Activated T-cell treated with anti-CD3 and anti-CD28 coated beads, Interleukin-2, amount 50 U/mL, for 4 hours (primary cell): ENCODE data around the gene CHCHD1. TPM values are rescaled to one million over a fixed set of nuclear protein-coding genes. Genes with fewer than 3 reads are reported as not detected.
"Not testable (repeated sequence)": the region's sequence is repeated elsewhere in the genome, so short reads cannot be mapped to it uniquely, and the experiment has no call there.

Experiments
- ATAC-seq, 2 donors: fragments of 200-7000 bp; cut with Tn5 transposase; one replicate each; pipeline ENCODE4 v1.10.0; 2021
- DNase-seq: peaks from one replicate; pipeline ENCODE4 v3.0.0-alpha.2; 2020
- H3K27me3 Mint-ChIP-seq: one replicate; pipeline ENCODE4 v1.8.0; 2021; ENCODE audit warnings: low read depth, mixed read lengths
- H3K36me3 Mint-ChIP-seq: one replicate; pipeline ENCODE4 v1.8.0; 2022; ENCODE audit warnings: mixed read lengths; ENCODE audit not compliant: insufficient read depth
- H3K4me1 Mint-ChIP-seq: one replicate; pipeline ENCODE4 v1.8.0; 2021; ENCODE audit warnings: low read depth, mixed read lengths
- H3K4me3 Mint-ChIP-seq: one replicate; pipeline ENCODE4 v1.8.0; 2021; ENCODE audit warnings: mild to moderate bottlenecking, moderate library complexity, mixed read lengths
- H3K9me3 Mint-ChIP-seq: one replicate; pipeline ENCODE4 v1.8.0; 2021; ENCODE audit warnings: mixed read lengths
- total RNA-seq, 3 donors: library from RNA; stranded (reverse); gene quantifications; one replicate each; pipeline ENCODE4 v1.2.1, GENCODE V29; 2021

Gene CHCHD1
- 10 to 100 TPM; 34.7 to 35.9 (median 35.9) TPM for total RNA-seq

DNA sequence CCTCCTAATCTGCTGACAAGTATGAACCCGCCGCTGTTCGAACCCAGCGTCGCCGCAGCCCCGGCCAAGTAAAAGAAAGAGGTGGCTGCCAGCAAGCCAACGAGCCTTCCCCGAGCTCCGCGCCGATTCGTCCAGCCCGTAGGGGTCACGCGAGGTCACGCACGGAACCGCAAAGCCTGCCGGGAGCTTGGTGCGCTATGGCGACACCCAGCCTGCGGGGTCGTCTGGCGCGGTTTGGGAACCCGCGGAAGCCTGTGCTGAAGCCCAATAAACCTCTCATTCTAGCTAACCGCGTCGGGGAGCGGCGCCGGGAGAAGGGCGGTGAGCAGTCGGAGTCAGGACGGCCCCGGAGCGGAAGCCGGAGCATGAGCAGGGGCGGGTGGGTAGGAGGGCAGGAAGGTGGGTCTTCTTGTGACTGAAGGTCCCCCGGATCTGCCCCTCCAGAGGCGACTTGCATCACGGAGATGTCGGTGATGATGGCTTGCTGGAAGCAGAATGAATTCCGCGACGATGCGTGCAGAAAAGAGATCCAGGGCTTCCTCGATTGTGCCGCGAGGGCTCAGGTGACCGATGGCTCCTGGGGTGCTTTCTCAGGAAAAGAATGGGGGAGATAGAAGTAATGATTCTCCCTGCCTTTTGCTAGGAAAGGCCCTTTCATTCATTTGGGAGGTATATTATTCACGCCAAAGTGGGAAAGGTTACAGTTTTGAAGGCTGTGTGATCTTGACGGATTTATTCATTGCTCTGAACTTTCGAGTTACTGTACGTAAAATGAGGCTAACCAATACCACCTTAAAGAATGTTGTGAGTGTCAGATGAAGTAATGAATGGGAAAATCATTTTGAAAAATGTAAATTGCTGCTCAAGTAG, at the start of gene CHCHD1:
Gene CHCHD1, plus strand, starts transcription at position 170 of the 870 bp plus-strand sequence. Its CDS starts 28 bp downstream, at position 198.
- Mint-ChIP-seq H3K4me1 (peaks cover 52% of the 10 kb centered on the region), H3K27me3 (no peaks in the 10 kb centered on the region), H3K9me3 (no peaks in the 10 kb centered on the region)

DNA sequence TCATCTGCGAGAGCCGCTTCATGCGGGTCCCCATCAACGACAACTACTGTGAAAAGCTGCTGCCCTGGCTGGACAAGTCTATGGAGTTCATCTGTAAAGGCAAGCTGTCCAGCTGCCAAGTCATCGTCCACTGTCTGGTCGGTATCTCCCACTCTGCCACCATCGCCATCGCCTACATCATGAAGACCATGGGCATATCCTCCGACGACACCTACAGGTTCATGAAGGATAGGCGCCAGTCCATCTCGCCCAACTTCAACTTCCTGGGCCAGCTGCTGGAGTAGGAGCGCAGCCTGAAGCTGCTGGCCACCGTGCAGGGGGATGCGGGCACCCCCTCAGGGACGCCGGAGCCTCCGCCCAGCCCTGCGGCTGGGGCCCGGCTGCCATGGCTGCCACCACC, 49.4 kb upstream of the CHCHD1 start:
- peaks cover 5% of the 10 kb centered on the region for H3K36me3 Mint-ChIP-seq
- no peaks in the 10 kb centered on the region for H3K27me3 Mint-ChIP-seq
- ATAC-seq = no peak
- DNase-seq = no peak
- peak overlapping the region; percentile 54 for H3K4me3 Mint-ChIP-seq
- H3K9me3 Mint-ChIP-seq = no peaks in the 10 kb centered on the region
- peaks cover 13% of the 10 kb centered on the region for H3K4me1 Mint-ChIP-seq

More for the DNA sequence above, at the start of gene CHCHD1:
- ATAC-seq (peak; percentile 78 to 81), DNase-seq (peak; percentile 85)
- H3K4me3 Mint-ChIP-seq = peak within 1 kb of the TSS; percentile 98
- peaks cover 7% of the 10 kb centered on the region for H3K36me3 Mint-ChIP-seq

DNA sequence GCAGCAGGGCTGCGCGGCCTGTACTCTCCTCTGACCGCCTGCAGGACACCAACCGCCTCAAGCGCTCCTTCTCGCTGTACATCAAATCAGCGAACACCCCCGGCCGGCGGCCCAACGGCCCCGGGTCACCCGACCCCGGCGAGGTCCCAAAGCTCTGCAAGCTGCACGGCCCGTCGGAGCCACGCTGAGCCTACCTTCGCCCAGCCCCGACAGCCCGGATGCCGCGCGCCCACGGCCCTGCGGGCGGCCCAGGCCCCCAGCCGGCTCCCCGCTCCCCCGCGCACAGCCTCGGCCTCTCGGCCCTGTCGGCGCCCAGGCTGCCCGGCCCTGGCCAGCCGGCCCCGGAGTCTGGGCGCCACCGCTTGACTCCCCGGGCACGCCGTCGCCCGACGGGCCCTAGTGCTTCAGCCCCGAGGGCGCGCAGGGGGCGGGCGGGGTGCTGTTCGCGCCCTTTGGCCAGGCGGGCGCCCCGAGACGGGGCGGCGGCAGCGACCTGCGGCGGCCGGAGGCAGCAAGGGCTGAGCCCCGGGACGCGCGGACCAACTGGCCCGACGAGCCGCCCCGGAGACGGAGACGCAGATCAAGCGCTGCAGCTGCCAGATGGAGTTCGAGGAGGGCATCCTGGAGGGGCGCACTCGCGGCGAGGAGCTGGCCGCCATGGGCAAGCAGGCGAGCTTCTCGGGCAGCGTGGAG, 48.8 kb upstream of the CHCHD1 start:
- Mint-ChIP-seq H3K4me3 (no peak overlapping the region), H3K9me3 (no peaks in the 10 kb centered on the region), H3K27me3 (no peaks in the 10 kb centered on the region), H3K4me1 (peaks cover 13% of the 10 kb centered on the region), H3K36me3 (peaks cover 5% of the 10 kb centered on the region)
- DNase-seq = no peak
- no peak for ATAC-seq

DNA sequence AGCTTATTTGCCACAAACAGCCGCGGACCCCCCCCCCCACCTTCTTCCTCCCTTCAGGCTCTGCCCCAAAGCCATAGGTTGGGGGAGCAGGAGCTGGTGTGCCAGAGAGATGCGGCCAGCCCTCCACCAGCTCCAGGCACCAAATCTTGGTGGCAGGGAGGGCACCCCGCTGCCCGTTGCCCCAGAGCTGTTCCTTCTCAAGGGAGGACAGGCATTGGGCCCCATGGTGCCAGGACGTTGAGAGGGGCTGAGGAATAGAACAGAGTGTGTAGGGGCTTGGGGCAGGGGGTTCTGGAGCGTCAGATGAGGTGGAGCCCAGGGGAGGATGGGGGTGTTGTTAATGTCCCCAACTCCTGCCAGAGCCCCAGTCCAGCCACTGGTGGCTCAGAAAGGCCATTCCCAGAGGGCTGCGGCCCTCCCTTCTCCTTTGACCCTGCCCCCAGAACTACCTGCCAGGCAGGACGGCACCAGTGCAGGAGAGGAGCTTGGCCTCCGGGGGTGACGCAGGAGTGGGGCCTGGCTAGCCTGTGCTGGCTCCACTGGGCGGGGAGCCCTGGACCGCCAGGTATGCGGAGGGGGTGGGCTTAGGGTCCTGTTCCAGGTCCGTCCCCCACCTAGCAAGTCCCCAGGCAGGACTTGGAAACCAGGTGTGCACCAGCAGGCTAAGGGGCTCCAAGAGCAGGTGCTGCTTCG, 47.7 kb upstream of the CHCHD1 start:
- DNase-seq (no peak), ATAC-seq (no peak)
- Mint-ChIP-seq H3K36me3 (peaks cover 5% of the 10 kb centered on the region), H3K9me3 (no peaks in the 10 kb centered on the region), H3K4me1 (peaks cover 11% of the 10 kb centered on the region), H3K4me3 (no peak overlapping the region), H3K27me3 (no peaks in the 10 kb centered on the region)

DNA sequence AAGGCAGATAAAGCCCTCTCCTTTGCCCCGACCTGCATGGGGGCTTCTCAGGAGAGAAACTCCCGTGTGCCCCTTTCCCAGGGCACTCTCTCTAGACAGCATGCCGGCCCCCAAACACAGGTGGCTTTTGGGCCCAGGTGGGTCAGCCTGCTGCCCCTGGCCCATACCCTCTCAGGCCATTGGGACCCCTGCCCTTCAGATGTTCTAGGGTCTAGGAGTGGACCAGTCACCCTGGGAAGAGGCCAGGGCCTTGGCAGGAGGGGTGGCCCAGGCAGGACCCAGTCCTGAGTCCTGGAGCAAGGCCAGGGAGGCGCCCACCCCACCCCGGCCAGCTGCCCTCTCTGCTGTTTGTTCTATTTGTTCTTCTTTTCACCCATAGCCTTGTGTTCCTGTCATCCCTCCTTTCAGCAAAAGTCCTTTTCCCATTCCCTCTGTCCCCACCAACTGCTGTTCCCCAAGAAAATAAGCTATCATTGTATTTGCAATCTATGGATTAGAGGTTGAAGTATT, 47.0 kb upstream of the CHCHD1 start:
- no peaks in the 10 kb centered on the region for H3K9me3 Mint-ChIP-seq
- ATAC-seq (no peak), DNase-seq (no peak)
- H3K4me3 Mint-ChIP-seq = no peak overlapping the region
- H3K27me3 Mint-ChIP-seq = no peaks in the 10 kb centered on the region
- peaks cover 9% of the 10 kb centered on the region for H3K4me1 Mint-ChIP-seq
- H3K36me3 Mint-ChIP-seq = peaks cover 5% of the 10 kb centered on the region

DNA sequence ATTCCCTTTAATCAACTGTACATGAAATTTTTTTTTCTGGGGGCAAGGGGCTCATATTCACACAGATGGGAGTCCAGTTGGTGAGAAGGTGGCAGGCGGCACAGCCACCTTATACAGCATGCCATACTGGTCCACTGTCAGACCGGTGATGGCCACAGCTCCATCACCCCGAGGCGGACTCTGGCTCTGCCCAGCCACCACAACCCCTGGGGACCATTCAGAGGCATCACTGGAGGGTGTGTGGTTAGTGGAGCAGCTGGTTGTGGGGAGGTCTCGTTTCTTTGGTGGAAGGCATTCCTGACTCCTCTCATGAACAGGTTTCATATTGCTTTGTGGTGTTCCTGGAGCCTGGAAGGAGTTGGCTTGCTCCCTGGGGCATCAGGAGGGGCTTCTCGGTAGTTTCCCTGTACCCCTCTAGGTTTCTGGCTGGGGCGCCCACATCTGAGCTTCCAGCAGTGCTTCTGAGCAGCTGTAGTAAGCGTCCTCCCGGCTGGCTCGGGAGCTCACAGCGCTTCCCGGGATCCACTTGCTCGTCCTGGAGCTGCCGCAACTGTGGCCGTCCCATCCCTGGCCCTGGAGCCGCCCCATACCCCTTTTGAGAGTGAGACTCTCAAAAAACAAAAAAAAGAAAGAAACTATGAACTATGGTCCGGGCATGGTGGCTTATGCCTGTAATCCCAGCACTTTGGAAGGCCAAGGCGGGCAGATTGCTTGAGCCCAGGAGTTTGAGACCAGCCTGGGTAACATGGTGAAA, 41.2 kb upstream of the CHCHD1 start:
- not testable (repeated sequence) for H3K9me3 Mint-ChIP-seq

DNA sequence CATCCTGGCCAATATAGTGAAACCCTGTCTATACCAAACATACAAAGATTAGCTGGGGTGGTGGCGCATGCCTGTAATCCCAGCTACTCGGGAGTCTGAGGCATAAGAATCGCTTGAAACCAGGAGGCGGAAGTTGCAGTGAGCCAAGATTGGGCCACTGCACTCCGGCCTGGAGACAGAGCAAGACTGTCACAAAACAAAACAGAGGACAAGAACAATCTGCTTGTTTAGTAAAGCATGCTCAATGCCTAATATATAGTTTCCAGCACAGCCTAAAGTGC, 39.5 kb upstream of the CHCHD1 start:
- ATAC-seq = no peak
- Mint-ChIP-seq H3K36me3 (peaks cover 5% of the 10 kb centered on the region), H3K4me1 (peaks cover 30% of the 10 kb centered on the region), H3K4me3 (peak overlapping the region; percentile 99), H3K9me3 (no peaks in the 10 kb centered on the region), H3K27me3 (no peaks in the 10 kb centered on the region)
- no peak for DNase-seq

More for the DNA sequence above, 41.2 kb upstream of the CHCHD1 start:
- not testable (repeated sequence) for H3K27me3 Mint-ChIP-seq, ATAC-seq, DNase-seq, H3K36me3 Mint-ChIP-seq, H3K4me3 Mint-ChIP-seq
- H3K4me1 Mint-ChIP-seq = peaks cover 20% of the 10 kb centered on the region

DNA sequence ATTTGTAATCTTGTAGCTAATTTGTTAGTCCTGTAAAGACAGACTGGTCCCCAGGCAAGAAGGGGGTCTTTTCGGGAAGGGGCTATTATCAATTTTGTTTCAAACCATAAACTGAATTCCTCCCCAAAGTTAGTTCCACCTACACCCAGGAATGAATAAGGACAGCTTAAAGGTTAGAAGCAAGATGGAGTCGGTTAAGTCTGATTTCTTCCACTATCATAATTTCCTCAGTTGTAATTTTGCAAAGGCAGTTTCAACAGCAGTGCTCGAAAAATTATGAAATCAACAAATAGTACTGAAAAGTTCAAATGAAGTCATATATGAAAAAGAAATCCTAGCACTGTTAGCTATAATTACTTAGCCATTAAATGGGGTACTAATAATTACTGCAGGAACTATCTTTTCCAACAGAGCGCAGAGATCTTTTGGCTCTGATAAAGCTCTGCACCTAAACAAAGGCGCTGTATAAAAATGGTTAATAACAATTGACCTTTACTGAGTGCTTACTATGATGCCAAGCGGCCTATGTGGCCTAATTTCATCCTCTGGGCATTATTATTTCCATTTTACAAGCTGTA, 38.4 kb upstream of the CHCHD1 start:
- peaks cover 5% of the 10 kb centered on the region for H3K36me3 Mint-ChIP-seq
- H3K4me3 Mint-ChIP-seq = peak overlapping the region; percentile 99
- DNase-seq (no peak), ATAC-seq (no peak)
- no peaks in the 10 kb centered on the region for H3K9me3 Mint-ChIP-seq
- H3K4me1 Mint-ChIP-seq = peaks cover 30% of the 10 kb centered on the region
- H3K27me3 Mint-ChIP-seq = no peaks in the 10 kb centered on the region

DNA sequence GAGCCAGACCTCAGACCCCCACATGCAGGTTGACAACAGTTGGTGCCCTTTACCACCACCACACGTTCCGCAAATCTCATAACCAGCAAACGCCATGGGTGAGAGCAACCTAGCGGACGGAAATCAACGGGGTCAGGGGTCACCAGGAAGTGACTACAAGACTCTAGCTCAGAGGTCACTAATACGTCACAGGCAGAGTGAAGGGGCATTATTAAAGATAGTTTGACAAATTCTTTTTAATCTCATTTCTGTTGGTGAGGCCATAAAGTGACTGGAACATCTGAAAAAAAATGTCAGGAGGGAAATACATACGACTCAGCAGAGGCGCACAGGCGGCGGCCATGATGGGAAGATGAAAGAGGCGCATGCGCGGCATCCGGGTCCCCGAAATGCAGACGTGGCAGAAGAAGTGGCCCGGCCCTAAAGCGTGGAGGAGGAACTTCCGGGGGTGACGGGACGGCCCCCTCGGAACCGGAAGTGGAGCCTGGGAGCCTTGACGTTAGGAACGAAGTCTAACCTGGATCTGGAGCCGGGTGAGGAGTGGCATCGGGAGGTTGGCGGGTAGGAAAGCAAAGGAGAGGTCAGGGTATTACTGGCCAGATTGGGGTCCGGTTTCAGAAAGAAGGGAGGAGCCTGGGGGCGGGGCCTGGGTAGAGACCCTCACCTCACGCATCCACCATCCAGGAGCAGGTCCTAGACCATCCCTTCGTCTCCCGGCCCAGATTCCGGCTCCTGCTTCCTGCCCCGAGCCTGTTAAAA, 37.8 kb upstream of the CHCHD1 start, which contains the start of gene SEC24C:
Gene SEC24C, plus strand, starts transcription at position 468 of the 759 bp plus-strand sequence. CDS start 2,461 bp downstream, outside the sequence.
- Mint-ChIP-seq H3K4me3 (peak within 1 kb of the TSS; percentile 99), H3K4me1 (peaks cover 33% of the 10 kb centered on the region), H3K36me3 (peaks cover 8% of the 10 kb centered on the region), H3K27me3 (no peaks in the 10 kb centered on the region), H3K9me3 (no peaks in the 10 kb centered on the region)
- ATAC-seq (peak; percentile 93 to 95), DNase-seq (peak; percentile 92)

DNA sequence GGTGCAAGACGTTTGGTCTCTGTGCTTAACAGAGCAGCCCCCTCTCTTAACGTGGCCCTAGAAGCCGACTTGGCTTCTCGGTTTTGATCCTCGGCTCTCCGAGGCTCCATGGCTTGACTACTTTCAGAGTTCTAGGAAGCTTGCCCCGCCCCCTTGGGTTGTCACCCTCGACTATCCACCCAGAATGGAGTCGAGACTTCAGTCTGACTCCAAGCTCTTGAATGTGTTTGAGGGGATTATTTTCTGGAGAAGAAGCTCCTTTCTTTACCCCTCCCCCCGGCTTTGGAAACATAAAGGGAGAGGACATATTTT, 37.2 kb upstream of the CHCHD1 start:
- peaks cover 11% of the 10 kb centered on the region for H3K36me3 Mint-ChIP-seq
- peak overlapping the region; percentile 99 for H3K4me3 Mint-ChIP-seq
- DNase-seq = peak; percentile 43
- no peaks in the 10 kb centered on the region for H3K27me3 Mint-ChIP-seq
- peak; percentile 54 to 59 for ATAC-seq
- H3K4me1 Mint-ChIP-seq = peaks cover 36% of the 10 kb centered on the region
- no peaks in the 10 kb centered on the region for H3K9me3 Mint-ChIP-seq

DNA sequence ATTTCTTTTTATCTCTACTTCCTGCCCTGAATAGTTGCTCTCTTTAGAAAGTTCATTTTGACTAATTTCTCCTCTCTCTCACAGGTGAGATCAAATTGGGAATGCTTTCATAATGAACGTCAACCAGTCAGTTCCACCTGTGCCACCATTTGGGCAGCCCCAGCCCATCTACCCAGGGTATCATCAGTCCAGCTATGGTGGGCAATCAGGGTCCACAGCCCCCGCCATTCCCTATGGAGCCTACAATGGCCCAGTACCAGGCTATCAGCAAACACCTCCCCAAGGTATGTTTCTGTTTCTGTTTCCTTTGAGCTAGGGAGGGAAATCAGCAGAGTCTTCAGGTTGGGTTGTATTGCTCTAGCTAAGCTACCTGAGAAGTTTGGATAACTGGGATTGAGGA, 35.1 kb upstream of the CHCHD1 start:
- peak overlapping the region; percentile 33 for H3K4me3 Mint-ChIP-seq
- peaks cover 48% of the 10 kb centered on the region for H3K4me1 Mint-ChIP-seq
- DNase-seq (no peak), ATAC-seq (no peak)
- H3K9me3 Mint-ChIP-seq = no peaks in the 10 kb centered on the region
- H3K27me3 Mint-ChIP-seq = no peaks in the 10 kb centered on the region
- H3K36me3 Mint-ChIP-seq = peaks cover 20% of the 10 kb centered on the region

DNA sequence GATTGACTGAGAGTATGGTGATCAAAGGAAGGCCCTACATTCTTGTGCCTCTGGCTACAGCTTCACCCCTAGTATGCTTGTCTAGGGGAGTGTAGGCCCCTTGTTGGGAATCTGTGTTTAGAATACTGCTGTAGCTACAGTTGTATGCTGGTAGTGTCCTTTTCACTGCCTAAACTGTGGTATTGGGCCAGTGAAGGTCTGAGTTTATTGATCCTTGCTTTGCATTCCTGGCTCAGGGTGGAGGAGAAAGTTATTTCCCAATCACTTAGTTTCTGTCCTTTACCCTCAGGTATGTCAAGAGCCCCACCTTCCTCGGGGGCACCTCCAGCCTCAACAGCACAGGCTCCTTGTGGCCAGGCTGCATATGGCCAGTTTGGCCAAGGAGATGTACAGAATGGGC, 31.0 kb upstream of the CHCHD1 start:
- peaks cover 38% of the 10 kb centered on the region for H3K4me1 Mint-ChIP-seq

DNA sequence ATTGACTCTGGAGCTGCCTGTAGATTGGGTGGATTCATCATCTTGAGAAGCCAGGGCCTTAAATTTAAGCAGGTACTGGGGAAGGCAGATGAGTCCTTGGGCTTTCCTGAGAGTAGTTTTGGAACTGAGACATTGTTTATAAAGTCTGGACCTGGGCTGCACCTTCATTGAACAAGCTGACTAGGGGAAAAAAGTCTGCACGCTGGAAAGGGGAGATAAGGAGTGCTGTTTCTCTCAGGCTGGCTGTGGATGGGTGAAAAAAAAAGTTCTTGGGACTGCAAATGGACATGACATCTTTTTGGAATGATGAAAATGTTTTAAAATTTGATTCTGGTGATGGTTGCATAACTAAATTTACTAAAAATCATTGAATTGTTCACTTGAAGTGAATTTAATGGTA, 25.7 kb upstream of the CHCHD1 start:
- H3K36me3 Mint-ChIP-seq = peaks cover 34% of the 10 kb centered on the region
- no peaks in the 10 kb centered on the region for H3K9me3 Mint-ChIP-seq
- ATAC-seq = no peak
- peaks cover 50% of the 10 kb centered on the region for H3K4me1 Mint-ChIP-seq
- no peak overlapping the region for H3K4me3 Mint-ChIP-seq
- H3K27me3 Mint-ChIP-seq = no peaks in the 10 kb centered on the region
- no peak for DNase-seq

More for the DNA sequence above, 31.0 kb upstream of the CHCHD1 start:
- Mint-ChIP-seq H3K4me3 (no peak overlapping the region), H3K36me3 (peaks cover 27% of the 10 kb centered on the region), H3K27me3 (no peaks in the 10 kb centered on the region), H3K9me3 (no peaks in the 10 kb centered on the region)
- ATAC-seq (no peak), DNase-seq (no peak)
